Measurements from ENCODE around the gene SORCS2. TPM values are rescaled to one million over a fixed set of nuclear protein-coding genes. Genes with fewer than 3 reads are reported as not detected.

SORCS2 gene
- total and polyA plus RNA-seq, 4 donors, result 0.05 to 8.4 (median 1.8) TPM

- intact Hi-C loops (cut with DNase I), result no loop called here
- Histone ChIP-seq H3K4me3 (ENCODE audit: low read length in 2 of 2) (no peak overlapping the region), H3K9me3 (ENCODE audit: control insufficient read depth, low read length) (no peaks in the 10 kb centered on the region), H3K4me1 (ENCODE audit: control insufficient read depth in 1 of 2, insufficient read depth in 2 of 2, low read length in 2 of 2) (no peaks in the 10 kb centered on the region), H3K36me3 (ENCODE audit: control insufficient read depth in 1 of 2, insufficient read depth in 2 of 2, low read length in 1 of 2) (no peaks in the 10 kb centered on the region), H3K27me3 (ENCODE audit: control insufficient read depth in 1 of 2, insufficient read depth in 2 of 2, low read length in 1 of 2) (no peaks in the 10 kb centered on the region), H3K27ac (ENCODE audit: low read depth in 1 of 2, low read length in 2 of 2) (no peak overlapping the region)
- WGBS, 2 donors, result 76 to 82% methylated on average over 8 of the region's 8 CpGs
- ATAC-seq (ENCODE audit: low FRiP score), result no peak
- DNase-seq, result peak in 1 of 2 donors; percentile 76
Observed at GRCh38 chr4:7651461-7651921, 459.2 kb downstream of the SORCS2 start.

GRCh38 chr4:7652006-7652405, 459.7 kb downstream of the SORCS2 start:
- no peak overlapping the region for H3K4me3 ChIP-seq (ENCODE audit: low read length in 2 of 2)

GRCh38 chr4:7652451-7652881, 460.1 kb downstream of the SORCS2 start:
- no peak overlapping the region for H3K4me3 ChIP-seq (ENCODE audit: low read length in 2 of 2)
- H3K27ac ChIP-seq (ENCODE audit: low read depth in 1 of 2, low read length in 2 of 2), result no peak overlapping the region
- H3K27me3 ChIP-seq (ENCODE audit: control insufficient read depth in 1 of 2, insufficient read depth in 2 of 2, low read length in 1 of 2), result no peaks in the 10 kb centered on the region
- no peaks in the 10 kb centered on the region for H3K36me3 ChIP-seq (ENCODE audit: control insufficient read depth in 1 of 2, insufficient read depth in 2 of 2, low read length in 1 of 2)
- intact Hi-C loops (cut with DNase I), result no loop called here
- H3K9me3 ChIP-seq (ENCODE audit: control insufficient read depth, low read length), result no peaks in the 10 kb centered on the region
- no peaks in the 10 kb centered on the region for H3K4me1 ChIP-seq (ENCODE audit: control insufficient read depth in 1 of 2, insufficient read depth in 2 of 2, low read length in 2 of 2)
- ATAC-seq (ENCODE audit: low FRiP score) (no peak), DNase-seq (peak in 1 of 2 donors; percentile 64)
- whole genome bisulfite sequencing, 2 donors, result 89 to 97% methylated on average over 8 of the region's 8 CpGs

More at GRCh38 chr4:7652006-7652405, 459.7 kb downstream of the SORCS2 start:
- H3K4me1 ChIP-seq (ENCODE audit: control insufficient read depth in 1 of 2, insufficient read depth in 2 of 2, low read length in 2 of 2), result no peaks in the 10 kb centered on the region
- WGBS, 2 donors, result 81 to 84% methylated on average over 8 of the region's 8 CpGs
- H3K27me3 ChIP-seq (ENCODE audit: control insufficient read depth in 1 of 2, insufficient read depth in 2 of 2, low read length in 1 of 2), result no peaks in the 10 kb centered on the region
- ATAC-seq (ENCODE audit: low FRiP score) (no peak), DNase-seq (peak in 1 of 2 donors; percentile 66)
- H3K36me3 ChIP-seq (ENCODE audit: control insufficient read depth in 1 of 2, insufficient read depth in 2 of 2, low read length in 1 of 2), result no peaks in the 10 kb centered on the region
- H3K9me3 ChIP-seq (ENCODE audit: control insufficient read depth, low read length), result no peaks in the 10 kb centered on the region
- intact Hi-C loops (cut with DNase I), result no loop called here
- no peak overlapping the region for H3K27ac ChIP-seq (ENCODE audit: low read depth in 1 of 2, low read length in 2 of 2)

GRCh38 chr4:7652906-7653305, 460.6 kb downstream of the SORCS2 start:
- Histone ChIP-seq H3K4me3 (ENCODE audit: low read length in 2 of 2) (no peak overlapping the region), H3K27me3 (ENCODE audit: control insufficient read depth in 1 of 2, insufficient read depth in 2 of 2, low read length in 1 of 2) (no peaks in the 10 kb centered on the region), H3K9me3 (ENCODE audit: control insufficient read depth, low read length) (no peaks in the 10 kb centered on the region), H3K36me3 (ENCODE audit: control insufficient read depth in 1 of 2, insufficient read depth in 2 of 2, low read length in 1 of 2) (no peaks in the 10 kb centered on the region), H3K27ac (ENCODE audit: low read depth in 1 of 2, low read length in 2 of 2) (no peak overlapping the region), H3K4me1 (ENCODE audit: control insufficient read depth in 1 of 2, insufficient read depth in 2 of 2, low read length in 2 of 2) (no peaks in the 10 kb centered on the region)
- intact Hi-C loops (cut with DNase I), result no loop called here
- no peak for ATAC-seq (ENCODE audit: low FRiP score)
- WGBS, 2 donors, result 92 to 95% methylated on average over 3 of the region's 3 CpGs
- peak in 1 of 2 donors; percentile 55 for DNase-seq

GRCh38 chr4:7653510-7654369, 461.4 kb downstream of the SORCS2 start:
- Histone ChIP-seq H3K4me1 (ENCODE audit: control insufficient read depth in 1 of 2, insufficient read depth in 2 of 2, low read length in 2 of 2) (no peaks in the 10 kb centered on the region), H3K4me3 (ENCODE audit: low read length in 2 of 2) (no peak overlapping the region), H3K27me3 (ENCODE audit: control insufficient read depth in 1 of 2, insufficient read depth in 2 of 2, low read length in 1 of 2) (no peaks in the 10 kb centered on the region), H3K36me3 (ENCODE audit: control insufficient read depth in 1 of 2, insufficient read depth in 2 of 2, low read length in 1 of 2) (no peaks in the 10 kb centered on the region), H3K9me3 (ENCODE audit: control insufficient read depth, low read length) (no peaks in the 10 kb centered on the region), H3K27ac (ENCODE audit: low read depth in 1 of 2, low read length in 2 of 2) (no peak overlapping the region)
- DNase-seq (peak; percentile 78), ATAC-seq (ENCODE audit: low FRiP score) (no peak)
- intact Hi-C loops (cut with DNase I), result no loop called here
- WGBS, 2 donors, result 77 to 83% methylated on average over 23 of the region's 23 CpGs

GRCh38 chr4:7654550-7655445, 462.5 kb downstream of the SORCS2 start:
- no peak overlapping the region for H3K4me3 ChIP-seq (ENCODE audit: low read length in 2 of 2)
- ATAC-seq (ENCODE audit: low FRiP score) (no peak), DNase-seq (peak in 1 of 2 donors; percentile 77)
- H3K9me3 ChIP-seq (ENCODE audit: control insufficient read depth, low read length), result no peaks in the 10 kb centered on the region
- no peaks in the 10 kb centered on the region for H3K4me1 ChIP-seq (ENCODE audit: control insufficient read depth in 1 of 2, insufficient read depth in 2 of 2, low read length in 2 of 2)
- no peaks in the 10 kb centered on the region for H3K27me3 ChIP-seq (ENCODE audit: control insufficient read depth in 1 of 2, insufficient read depth in 2 of 2, low read length in 1 of 2)
- no peaks in the 10 kb centered on the region for H3K36me3 ChIP-seq (ENCODE audit: control insufficient read depth in 1 of 2, insufficient read depth in 2 of 2, low read length in 1 of 2)
- intact Hi-C loops (cut with DNase I), result no loop called here
- no peak overlapping the region for H3K27ac ChIP-seq (ENCODE audit: low read depth in 1 of 2, low read length in 2 of 2)
- WGBS, 2 donors, result 66 to 70% methylated on average over 25 of the region's 25 CpGs

GRCh38 chr4:7655511-7656243, 463.3 kb downstream of the SORCS2 start:
- DNase-seq, result peak in 1 of 2 donors; percentile 76
- Histone ChIP-seq H3K27me3 (ENCODE audit: control insufficient read depth in 1 of 2, insufficient read depth in 2 of 2, low read length in 1 of 2) (no peaks in the 10 kb centered on the region), H3K36me3 (ENCODE audit: control insufficient read depth in 1 of 2, insufficient read depth in 2 of 2, low read length in 1 of 2) (no peaks in the 10 kb centered on the region), H3K9me3 (ENCODE audit: control insufficient read depth, low read length) (no peaks in the 10 kb centered on the region), H3K27ac (ENCODE audit: low read depth in 1 of 2, low read length in 2 of 2) (no peak overlapping the region), H3K4me3 (ENCODE audit: low read length in 2 of 2) (no peak overlapping the region), H3K4me1 (ENCODE audit: control insufficient read depth in 1 of 2, insufficient read depth in 2 of 2, low read length in 2 of 2) (no peaks in the 10 kb centered on the region)
- no peak for ATAC-seq (ENCODE audit: low FRiP score)
- WGBS, 2 donors, result 20 to 21% methylated on average over 32 of the region's 32 CpGs
- intact Hi-C loops (cut with DNase I), result no loop called here

- peak in 1 of 2 donors; percentile 66 for DNase-seq
- no peaks in the 10 kb centered on the region for H3K36me3 ChIP-seq (ENCODE audit: control insufficient read depth in 1 of 2, insufficient read depth in 2 of 2, low read length in 1 of 2)
- no peak overlapping the region for H3K4me3 ChIP-seq (ENCODE audit: low read length in 2 of 2)
- no peaks in the 10 kb centered on the region for H3K27me3 ChIP-seq (ENCODE audit: control insufficient read depth in 1 of 2, insufficient read depth in 2 of 2, low read length in 1 of 2)
- H3K27ac ChIP-seq (ENCODE audit: low read depth in 1 of 2, low read length in 2 of 2), result no peak overlapping the region
- H3K4me1 ChIP-seq (ENCODE audit: control insufficient read depth in 1 of 2, insufficient read depth in 2 of 2, low read length in 2 of 2), result no peaks in the 10 kb centered on the region
- WGBS, 2 donors, result 93% methylated on average over 17 of the region's 17 CpGs
- intact Hi-C loops (cut with DNase I), result no loop called here
- no peaks in the 10 kb centered on the region for H3K9me3 ChIP-seq (ENCODE audit: control insufficient read depth, low read length)
- no peak for ATAC-seq (ENCODE audit: low FRiP score)
Observed at GRCh38 chr4:7656244-7656800, 464.0 kb downstream of the SORCS2 start.

Measured in aorta (tissue), 5 donors.